GM21737 (cell line): ENCODE results near the gene OSBPL5.

Experiments
- ATAC-seq: cut with Tn5 transposase; IDR thresholded peaks from one replicate; pipeline ENCODE4 v1.9.1; 2021; ENCODE audit warnings: mild to moderate bottlenecking, moderate library complexity; ENCODE audit not compliant: unreplicated experiment

OSBPL5 gene

GRCh38 chr11:3164138-3164551 is 965 bp downstream of the OSBPL5 start:
- no peak for ATAC-seq

GRCh38 chr11:3163241-3163981 is 1.7 kb downstream of the OSBPL5 start:
- no peak for ATAC-seq

- ATAC-seq: no peak
Observed at GRCh38 chr11:3162410-3163240, 2.5 kb downstream of the OSBPL5 start.

- no peak for ATAC-seq
Observed at GRCh38 chr11:3161720-3162409, 3.2 kb downstream of the OSBPL5 start.

GRCh38 chr11:3161309-3161708 is 3.8 kb downstream of the OSBPL5 start:
- ATAC-seq: no peak

- no peak for ATAC-seq
Observed at GRCh38 chr11:3160252-3161031, 4.7 kb downstream of the OSBPL5 start.

- no peak for ATAC-seq
Observed at GRCh38 chr11:3159296-3160190, 5.6 kb downstream of the OSBPL5 start.

GRCh38 chr11:3158821-3159220 is 6.3 kb downstream of the OSBPL5 start:
- no peak for ATAC-seq

GRCh38 chr11:3158131-3158591 is 6.9 kb downstream of the OSBPL5 start:
- ATAC-seq: no peak

- ATAC-seq: no peak
Observed at GRCh38 chr11:3157381-3158130, 7.6 kb downstream of the OSBPL5 start.

GRCh38 chr11:3156661-3157311 is 8.3 kb downstream of the OSBPL5 start:
- ATAC-seq: no peak

GRCh38 chr11:3156282-3156660 is 8.8 kb downstream of the OSBPL5 start:
- ATAC-seq: no peak

GRCh38 chr11:3155691-3156258 is 9.3 kb downstream of the OSBPL5 start:
- ATAC-seq: no peak

GRCh38 chr11:3155216-3155615 is 9.9 kb downstream of the OSBPL5 start:
- ATAC-seq: no peak

- ATAC-seq: no peak
Observed at GRCh38 chr11:3154001-3154599, 11.0 kb downstream of the OSBPL5 start.

- ATAC-seq: no peak
Observed at GRCh38 chr11:3153291-3153861, 11.7 kb downstream of the OSBPL5 start.

GRCh38 chr11:3152471-3153110 is 12.5 kb downstream of the OSBPL5 start:
- ATAC-seq: no peak
